Endothelial cell (in vitro differentiated cells): ENCODE measurements around the gene APOBEC3B. TPM values are rescaled to one million over a fixed set of nuclear protein-coding genes. Genes with fewer than 3 reads are reported as not detected.

ENCODE experiments used
- DNase-seq: peaks from one replicate; pipeline ENCODE4 v3.0.0; 2021; ENCODE audit warnings: low spot score
- H3K27ac Mint-ChIP-seq: one replicate; pipeline ENCODE4 v1.8.0; 2021; ENCODE audit warnings: mixed read lengths, inconsistent platforms; ENCODE audit not compliant: unreplicated experiment
- H3K27me3 Mint-ChIP-seq: one replicate; pipeline ENCODE4 v1.8.0; 2021; ENCODE audit warnings: mild to moderate bottlenecking, moderate library complexity, mixed read lengths, inconsistent platforms; ENCODE audit not compliant: unreplicated experiment
- H3K36me3 Mint-ChIP-seq: one replicate; pipeline ENCODE4 v1.8.0; 2021; ENCODE audit warnings: mild to moderate bottlenecking, low read depth, mixed read lengths, inconsistent platforms; ENCODE audit not compliant: unreplicated experiment
- H3K4me1 Mint-ChIP-seq: one replicate; pipeline ENCODE4 v1.8.0; 2021; ENCODE audit warnings: mild to moderate bottlenecking, mixed read lengths, inconsistent platforms; ENCODE audit not compliant: unreplicated experiment
- H3K4me3 Mint-ChIP-seq: one replicate; pipeline ENCODE4 v1.8.0; 2021; ENCODE audit warnings: mild to moderate bottlenecking, mixed read lengths, inconsistent platforms; ENCODE audit not compliant: unreplicated experiment
- H3K9me3 Mint-ChIP-seq: one replicate; pipeline ENCODE4 v1.8.0; 2021; ENCODE audit warnings: mixed read lengths, inconsistent platforms; ENCODE audit not compliant: unreplicated experiment
- total RNA-seq: library from RNA; stranded (reverse); fragmentation: NEBNext Ultra II Directional; extraction: Animal tissue kit (Norgen Biotek cat#: 25700); gene quantifications from one replicate; pipeline ENCODE4 v1.2.1, GENCODE V29; 2021; ENCODE audit not compliant: unreplicated experiment
- TF ChIP-seq, protein P1 (sequence below): fragments of 200-600 bp; sonication (generic); IDR thresholded peaks from one replicate; pipeline ENCODE4 v1.5.0; 2021; ENCODE audit warnings: antibody characterized with exemption; ENCODE audit not compliant: unreplicated experiment

Gene APOBEC3B
- total RNA-seq, 1 donor from 2014 or later, result 1.0 TPM

DNA sequence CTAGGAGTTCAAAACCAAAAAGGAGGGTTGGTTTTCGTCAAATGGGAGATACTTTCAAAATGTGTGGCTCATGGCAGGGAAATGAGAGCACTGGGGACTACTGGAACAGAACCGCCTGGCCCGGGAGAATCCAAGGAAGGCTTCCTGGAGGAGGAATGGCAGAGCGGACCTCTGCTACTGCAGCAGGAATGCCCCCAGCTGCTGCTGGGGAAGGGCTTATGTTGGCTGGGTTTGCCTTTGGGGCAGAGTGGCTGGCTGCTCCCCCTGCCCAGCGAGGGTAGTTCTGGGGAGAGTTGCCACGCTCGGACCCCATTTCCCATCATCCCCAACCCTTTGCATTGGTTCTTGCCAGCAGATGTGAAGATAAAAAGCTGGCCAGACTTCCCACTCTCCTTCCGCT is 35.4 kb upstream of the APOBEC3B start:
- Mint-ChIP-seq H3K27ac (no peak overlapping the region), H3K9me3 (no peaks in the 10 kb centered on the region), H3K27me3 (peaks cover 4% of the 10 kb centered on the region), H3K4me3 (no peak overlapping the region), H3K36me3 (no peaks in the 10 kb centered on the region), H3K4me1 (peaks cover 4% of the 10 kb centered on the region)
- DNase-seq, result no peak
- TF ChIP-seq, protein P1, sequence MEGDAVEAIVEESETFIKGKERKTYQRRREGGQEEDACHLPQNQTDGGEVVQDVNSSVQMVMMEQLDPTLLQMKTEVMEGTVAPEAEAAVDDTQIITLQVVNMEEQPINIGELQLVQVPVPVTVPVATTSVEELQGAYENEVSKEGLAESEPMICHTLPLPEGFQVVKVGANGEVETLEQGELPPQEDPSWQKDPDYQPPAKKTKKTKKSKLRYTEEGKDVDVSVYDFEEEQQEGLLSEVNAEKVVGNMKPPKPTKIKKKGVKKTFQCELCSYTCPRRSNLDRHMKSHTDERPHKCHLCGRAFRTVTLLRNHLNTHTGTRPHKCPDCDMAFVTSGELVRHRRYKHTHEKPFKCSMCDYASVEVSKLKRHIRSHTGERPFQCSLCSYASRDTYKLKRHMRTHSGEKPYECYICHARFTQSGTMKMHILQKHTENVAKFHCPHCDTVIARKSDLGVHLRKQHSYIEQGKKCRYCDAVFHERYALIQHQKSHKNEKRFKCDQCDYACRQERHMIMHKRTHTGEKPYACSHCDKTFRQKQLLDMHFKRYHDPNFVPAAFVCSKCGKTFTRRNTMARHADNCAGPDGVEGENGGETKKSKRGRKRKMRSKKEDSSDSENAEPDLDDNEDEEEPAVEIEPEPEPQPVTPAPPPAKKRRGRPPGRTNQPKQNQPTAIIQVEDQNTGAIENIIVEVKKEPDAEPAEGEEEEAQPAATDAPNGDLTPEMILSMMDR, result no peak

DNA sequence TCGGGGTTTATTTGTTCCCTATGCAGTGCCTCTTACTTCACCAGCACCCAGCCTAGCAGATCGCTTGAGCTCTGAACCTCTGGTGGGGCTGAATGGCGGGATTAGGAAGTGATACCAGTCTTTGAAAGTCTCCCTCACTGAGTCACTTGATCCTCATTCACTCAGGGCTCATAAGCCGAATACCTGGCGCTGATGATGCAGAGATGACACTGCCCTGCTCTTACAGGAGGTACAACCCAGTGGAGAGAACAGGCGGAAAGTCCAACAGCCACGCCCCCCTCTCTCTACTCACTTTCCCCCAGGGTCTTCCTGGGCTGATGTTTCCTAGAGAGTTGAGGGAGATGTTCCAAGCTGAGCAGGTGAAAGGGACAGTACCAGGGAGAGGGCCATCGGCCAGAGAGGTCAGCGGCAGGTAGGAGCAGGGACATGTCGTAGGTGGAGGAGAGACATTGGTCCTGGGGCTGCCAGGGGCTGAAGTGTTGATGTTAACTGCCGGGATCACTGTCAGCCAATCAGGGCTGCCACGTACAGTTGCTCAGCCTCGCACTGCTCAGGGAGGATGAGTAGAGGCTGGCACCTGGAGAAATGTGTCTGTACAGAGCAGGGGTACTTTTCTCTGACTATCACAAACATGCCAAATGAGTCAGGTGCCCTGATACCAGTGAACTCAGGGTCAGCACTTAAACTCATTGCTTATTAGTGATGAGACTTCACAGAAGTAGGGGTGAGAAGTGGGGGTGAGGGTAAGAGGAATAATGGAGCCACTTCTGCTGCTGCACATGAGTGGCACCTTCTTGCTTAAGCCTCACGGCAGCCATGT is 34.6 kb upstream of the APOBEC3B start:
- no peak overlapping the region for H3K27ac Mint-ChIP-seq
- peaks cover 4% of the 10 kb centered on the region for H3K4me1 Mint-ChIP-seq
- no peak for DNase-seq
- no peak overlapping the region for H3K4me3 Mint-ChIP-seq
- peaks cover 1% of the 10 kb centered on the region for H3K36me3 Mint-ChIP-seq
- no peaks in the 10 kb centered on the region for H3K9me3 Mint-ChIP-seq
- H3K27me3 Mint-ChIP-seq, result peaks cover 4% of the 10 kb centered on the region
- TF ChIP-seq, protein P1, result no peak

DNA sequence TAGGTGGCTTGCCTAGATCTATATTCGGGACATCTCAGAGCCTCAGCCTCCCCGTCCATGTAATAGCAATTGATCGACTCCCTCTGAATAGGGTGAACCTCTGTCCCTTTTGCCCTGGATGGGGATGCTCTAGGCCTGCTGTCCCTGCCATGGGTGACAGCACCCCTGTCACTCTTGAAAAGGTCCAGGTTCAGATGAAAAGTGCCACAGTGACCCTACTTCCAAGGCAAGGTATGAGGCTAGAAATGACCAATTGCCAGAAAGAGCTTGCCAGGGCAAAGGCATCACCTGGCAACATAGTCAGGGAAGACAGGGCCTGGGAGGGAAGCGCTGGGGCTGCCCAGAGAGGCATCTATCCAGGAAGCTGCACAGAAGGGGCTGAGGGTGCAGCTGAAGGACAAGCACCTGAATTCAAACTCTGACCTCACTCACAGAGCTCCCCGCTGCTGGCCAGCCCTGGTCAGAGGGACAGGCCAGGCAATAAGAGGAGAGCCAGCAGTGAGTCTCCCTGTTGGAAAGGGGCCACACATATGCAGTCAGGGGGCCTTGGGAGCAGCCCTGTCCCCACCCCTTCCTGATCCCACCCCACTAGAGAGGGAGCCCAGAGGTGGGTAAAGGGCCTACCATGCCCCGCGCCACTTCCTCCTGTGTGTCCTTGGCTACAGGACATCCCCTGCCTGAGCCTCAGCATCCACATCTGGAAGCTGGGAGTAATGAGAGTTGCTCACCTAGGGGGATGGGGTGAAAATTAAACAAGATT is 33.8 kb upstream of the APOBEC3B start:
- Mint-ChIP-seq H3K27me3 (peaks cover 4% of the 10 kb centered on the region), H3K36me3 (peaks cover 4% of the 10 kb centered on the region), H3K27ac (no peak overlapping the region), H3K4me1 (peaks cover 3% of the 10 kb centered on the region), H3K4me3 (no peak overlapping the region), H3K9me3 (no peaks in the 10 kb centered on the region)
- DNase-seq, result no peak
- TF ChIP-seq, protein P1, result no peak

DNA sequence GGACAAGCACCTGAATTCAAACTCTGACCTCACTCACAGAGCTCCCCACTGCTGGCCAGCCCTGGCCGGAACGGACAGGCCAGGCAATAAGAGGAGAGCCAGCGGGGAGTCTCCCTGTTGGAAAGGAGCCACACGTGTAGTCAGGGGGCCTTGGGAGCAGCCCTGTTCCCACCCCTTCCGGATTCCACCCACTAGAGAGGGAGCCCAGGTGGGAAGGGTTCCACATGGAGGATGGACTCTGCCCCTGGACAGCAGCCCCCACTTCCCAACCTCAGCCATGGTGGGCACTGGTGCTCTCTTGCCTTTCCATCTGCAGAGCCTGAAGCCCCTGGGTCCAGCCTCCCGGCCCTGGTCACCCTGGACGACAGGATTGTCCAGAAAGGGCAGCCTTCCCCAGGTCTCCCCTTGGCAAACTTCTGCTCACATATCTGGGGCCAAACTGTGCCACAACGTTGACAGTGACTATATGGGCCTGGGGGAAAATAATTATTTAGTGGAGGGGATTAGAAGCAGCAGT is 32.2 kb upstream of the APOBEC3B start:
- peaks cover 6% of the 10 kb centered on the region for H3K27me3 Mint-ChIP-seq
- no peaks in the 10 kb centered on the region for H3K4me1 Mint-ChIP-seq
- H3K27ac Mint-ChIP-seq, result no peak overlapping the region
- H3K36me3 Mint-ChIP-seq, result peaks cover 4% of the 10 kb centered on the region
- DNase-seq, result no peak
- TF ChIP-seq, protein P1, result no peak
- H3K4me3 Mint-ChIP-seq, result no peak overlapping the region
- no peaks in the 10 kb centered on the region for H3K9me3 Mint-ChIP-seq
